Stimulated activated CD4-positive, alpha-beta T cell treated with anti-CD3 and anti-CD28 coated beads, Interleukin-12 subunit alpha, Interleukin-12 subunit beta, amount 100 ng/mL, for 4 hours (primary cell): ENCODE measurements around the gene SUMO2.
A peak's percentile ranks its signal among the peaks of the same experiment; 100 is the strongest.
"Not testable (repeated sequence)": the region's sequence is repeated elsewhere in the genome, so short reads cannot be mapped to it uniquely, and the experiment has no call there.

Experiments
- DNase-seq: peaks from one replicate; pipeline ENCODE4 v3.0.0-alpha.2; 2020

The SUMO2 gene

DNA sequence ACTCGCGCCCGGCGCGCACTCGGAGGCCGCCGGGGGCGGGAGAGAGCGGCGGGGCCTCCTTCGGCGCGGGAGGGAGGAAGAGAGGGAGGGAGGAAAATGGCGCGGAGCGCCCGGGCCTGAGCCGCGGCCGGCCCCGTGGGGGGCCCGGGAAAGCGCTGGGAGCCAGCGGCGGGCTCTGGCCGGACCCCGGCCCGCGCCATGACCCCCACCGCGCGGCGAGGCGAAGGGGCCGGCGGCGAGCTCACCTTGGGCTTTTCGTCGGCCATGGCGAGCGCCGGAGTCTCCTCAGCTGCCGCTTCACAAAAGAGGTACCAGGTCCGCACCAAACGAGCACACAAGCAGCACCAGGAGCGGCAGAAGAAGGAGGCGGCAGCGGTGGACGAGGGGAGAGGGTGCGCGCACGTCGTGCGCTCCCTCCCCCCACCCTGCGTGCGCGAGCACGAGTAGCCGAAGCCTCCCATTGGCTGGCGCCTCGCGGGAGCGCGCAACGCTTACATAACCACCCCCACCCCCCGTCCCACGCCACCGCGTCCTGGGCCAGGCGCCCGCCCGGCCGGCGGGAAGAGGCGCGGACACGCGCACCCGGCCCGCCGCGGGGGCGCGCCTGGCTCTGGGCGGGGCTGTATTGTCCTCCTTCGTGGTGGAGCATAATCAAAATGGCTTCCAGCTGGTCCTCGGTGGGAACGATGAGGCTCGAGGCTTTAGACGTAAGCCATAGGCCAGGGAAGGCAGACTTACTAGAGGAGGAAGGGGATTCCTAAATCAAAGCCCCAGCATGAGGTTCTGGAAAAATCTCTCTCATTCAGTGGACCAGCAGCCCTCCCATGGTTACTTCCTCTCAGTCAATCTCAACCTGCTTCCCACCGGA is at the start of gene SUMO2:
Gene SUMO2, minus strand, starts transcription at position 391 of the 868 bp plus-strand sequence. Its CDS starts 125 bp downstream, at position 266.
- peak; percentile 95 for DNase-seq

- no peak for DNase-seq
Measured at GRCh38 chr17:75231741-75232464, 49.1 kb upstream of the SUMO2 start.

DNA sequence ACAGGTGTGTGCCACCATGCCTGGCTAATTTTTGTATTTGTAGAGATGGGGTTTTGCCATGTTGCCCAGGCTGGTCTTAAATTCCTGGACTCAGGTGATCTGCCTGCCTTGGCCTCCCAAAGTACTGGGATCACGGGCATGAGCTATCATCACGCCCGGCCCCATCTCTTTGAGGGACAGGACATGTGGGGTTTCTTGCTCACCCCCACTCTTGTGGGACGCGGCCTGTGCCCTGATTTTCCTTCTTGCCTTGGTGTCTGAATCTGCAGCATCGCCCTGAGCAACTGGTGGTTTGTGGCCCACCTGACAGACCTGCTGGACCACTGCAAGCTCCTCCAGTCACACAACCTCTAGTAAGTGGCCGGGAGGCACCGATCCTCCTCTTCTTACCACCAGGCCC is 48.3 kb upstream of the SUMO2 start:
- DNase-seq = no peak

- DNase-seq = no peak
Measured at GRCh38 chr17:75228847-75229246, 46.1 kb upstream of the SUMO2 start.

GRCh38 chr17:75228305-75228704 is 45.5 kb upstream of the SUMO2 start:
- DNase-seq = no peak

- no peak for DNase-seq
Measured at GRCh38 chr17:75227729-75228128, 45.0 kb upstream of the SUMO2 start.

- no peak for DNase-seq
Measured at GRCh38 chr17:75225016-75225415, 42.3 kb upstream of the SUMO2 start.

GRCh38 chr17:75219815-75220214 is 37.1 kb upstream of the SUMO2 start:
- DNase-seq = no peak

DNA sequence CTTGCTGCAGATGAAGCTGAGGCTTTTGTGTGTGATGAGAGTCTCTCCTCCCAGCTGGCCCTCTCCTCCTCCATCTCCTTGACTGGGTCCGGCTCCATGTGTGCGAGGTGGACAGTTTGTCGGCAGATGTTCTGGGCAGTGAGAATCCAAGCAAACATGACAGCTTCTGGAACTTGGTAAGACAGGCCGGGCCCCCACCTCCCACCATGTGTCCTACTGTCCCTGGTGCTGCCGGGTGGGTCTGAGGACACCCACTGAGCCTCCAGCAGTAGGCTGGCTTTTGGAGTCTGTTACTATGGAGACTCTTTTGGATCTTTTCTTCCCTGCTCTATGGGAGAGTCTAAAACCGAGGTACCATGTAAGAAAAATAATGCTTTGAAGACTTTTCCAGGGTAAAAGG is 35.4 kb upstream of the SUMO2 start:
- no peak for DNase-seq

GRCh38 chr17:75209061-75209460 is 26.3 kb upstream of the SUMO2 start:
- no peak for DNase-seq

- no peak for DNase-seq
Measured at GRCh38 chr17:75208161-75208560, 25.4 kb upstream of the SUMO2 start.

- DNase-seq = no peak
Measured at GRCh38 chr17:75207760-75208159, 25.0 kb upstream of the SUMO2 start.

- DNase-seq = not testable (repeated sequence)
Measured at GRCh38 chr17:75207050-75207407, 24.3 kb upstream of the SUMO2 start.

- DNase-seq = no peak
Measured at GRCh38 chr17:75205793-75206163, 23.0 kb upstream of the SUMO2 start.

DNA sequence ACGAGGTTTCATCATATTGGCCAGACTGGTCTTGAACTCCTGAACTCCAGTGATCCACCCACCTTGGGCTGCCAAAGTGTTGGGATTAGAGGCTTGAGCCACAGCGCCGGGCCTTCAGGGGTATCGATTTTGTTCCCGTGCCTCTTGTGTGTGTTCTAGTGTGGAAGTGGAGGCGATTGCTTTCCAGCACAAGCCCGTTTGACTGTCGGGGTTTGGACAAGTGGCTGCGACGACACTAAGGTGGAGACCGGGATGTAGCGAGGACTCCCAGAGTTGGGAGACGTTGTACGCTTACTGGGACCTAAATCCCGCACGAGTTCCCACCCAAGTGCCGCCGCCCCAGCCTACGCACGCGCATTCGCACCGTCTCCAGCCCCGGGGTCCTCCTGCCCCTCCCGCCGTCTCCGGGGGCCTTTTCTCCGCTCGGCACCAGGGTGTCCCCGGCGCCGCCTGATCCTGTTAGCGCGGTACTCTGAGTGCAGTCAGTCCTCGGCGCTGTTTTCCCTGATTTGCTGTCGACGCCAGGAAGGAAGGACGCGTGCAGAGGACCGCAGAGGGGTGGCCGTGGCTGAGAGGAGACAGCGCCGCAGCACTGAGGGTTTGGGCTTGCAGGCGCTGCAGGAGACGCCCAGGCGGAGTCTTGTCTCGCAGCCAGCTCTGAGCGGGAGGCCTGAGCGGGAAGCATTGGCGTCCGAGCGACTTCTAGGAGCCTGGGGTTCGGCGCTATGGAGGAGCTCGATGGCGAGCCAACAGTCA is 22.5 kb upstream of the SUMO2 start, which contains the start of gene NUP85:
Gene NUP85, plus strand, starts transcription at position 643 of the 756 bp plus-strand sequence. Its CDS starts 83 bp downstream, at position 726.
- peak; percentile 92 for DNase-seq

- no peak for DNase-seq
Measured at GRCh38 chr17:75199886-75200618, 17.3 kb upstream of the SUMO2 start.

- DNase-seq = no peak
Measured at GRCh38 chr17:75194879-75195278, 12.1 kb upstream of the SUMO2 start.

DNA sequence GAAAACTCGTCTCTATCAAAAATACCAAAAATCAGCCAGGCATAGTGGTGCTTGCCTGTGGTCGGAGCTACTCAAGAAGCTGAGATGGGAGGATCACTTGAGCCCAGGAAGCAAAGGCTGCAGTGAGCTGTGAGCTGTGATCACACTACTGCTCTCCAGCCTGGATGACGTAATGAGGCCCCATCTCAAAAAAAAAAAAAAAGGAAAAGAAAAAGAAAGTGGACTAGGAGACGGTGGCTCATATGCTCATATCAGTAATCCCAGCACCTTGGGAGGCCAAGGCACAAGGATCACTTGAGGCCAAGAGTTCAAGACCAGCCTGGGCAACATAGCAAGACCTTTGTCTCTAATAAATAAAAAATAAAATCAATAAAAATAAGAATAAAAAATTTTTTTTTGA is 8.8 kb upstream of the SUMO2 start:
- no peak for DNase-seq

DNA sequence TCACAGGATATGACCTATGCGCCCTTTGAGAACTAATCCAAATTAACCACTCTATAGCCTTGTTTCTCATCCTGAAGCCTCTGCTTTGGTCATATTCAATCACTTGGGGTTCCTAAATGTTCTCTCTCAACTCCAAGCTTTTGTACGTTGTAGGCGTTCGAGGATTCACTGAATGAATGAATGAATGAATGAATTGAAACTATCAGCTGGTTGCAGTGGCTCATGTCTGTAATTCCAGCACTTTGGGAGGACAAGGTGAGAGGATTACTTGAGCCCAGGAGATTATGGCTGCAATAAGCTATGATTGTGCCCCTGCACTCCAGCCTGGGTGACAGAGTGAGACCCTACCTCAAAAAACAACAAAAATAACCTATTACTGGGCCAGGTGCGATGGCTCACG is 5.9 kb upstream of the SUMO2 start:
- DNase-seq = no peak

DNA sequence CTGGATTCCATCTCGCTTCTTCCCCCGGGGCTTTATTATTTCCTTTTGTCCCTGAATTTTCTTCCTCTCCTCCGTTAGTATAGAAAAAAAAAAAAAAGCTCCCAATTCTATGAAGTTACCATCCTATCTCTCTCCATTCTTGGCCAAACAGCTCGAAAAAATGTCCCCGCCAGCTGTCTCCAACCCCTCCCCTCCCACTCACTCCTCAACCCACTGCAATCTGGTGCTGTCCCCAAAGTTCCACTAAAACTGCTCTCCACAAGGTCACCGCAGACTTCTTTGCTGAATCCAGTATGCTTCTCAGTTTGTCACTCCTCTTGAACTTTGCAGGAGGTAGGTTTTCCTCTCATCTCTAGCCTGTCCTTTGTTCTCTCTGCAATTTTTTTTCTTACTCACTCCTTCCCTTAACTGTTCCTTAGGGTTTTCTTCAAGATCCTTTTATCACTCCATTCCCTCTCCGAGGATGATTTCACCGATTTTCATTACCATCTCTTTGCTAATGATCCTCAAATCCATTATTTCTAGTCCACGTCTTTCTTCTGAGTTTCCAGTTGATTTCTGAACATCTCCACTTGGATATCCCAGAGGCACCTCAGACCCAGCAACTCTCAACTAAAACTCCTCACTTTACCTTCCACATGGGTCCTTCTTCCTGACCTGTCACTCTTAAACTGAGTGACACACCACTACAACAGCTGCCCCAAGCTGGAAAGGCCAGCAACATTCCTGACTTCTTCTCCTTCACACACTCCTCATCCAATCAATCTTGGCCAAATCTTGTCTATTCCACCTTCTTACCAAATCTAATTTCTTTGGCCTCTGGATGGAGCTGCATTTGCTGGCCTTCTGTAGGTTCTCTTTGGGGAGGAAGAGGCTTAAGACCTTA is 1.5 kb upstream of the SUMO2 start:
- no peak for DNase-seq

DNA sequence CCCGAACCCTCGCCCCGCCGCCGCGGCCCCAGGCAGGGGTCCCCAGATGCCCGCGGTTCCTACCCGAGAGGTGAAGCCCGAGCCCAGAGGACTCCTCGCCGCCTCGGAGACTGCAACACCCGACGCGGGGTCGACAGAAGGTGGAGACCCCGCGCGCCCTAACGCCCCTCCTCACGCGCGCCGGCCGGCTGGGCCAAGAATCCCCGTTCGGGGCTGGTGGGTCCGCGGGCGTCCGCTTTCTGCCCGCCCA is 515 bp downstream of the SUMO2 start:
- no peak for DNase-seq
